Left kidney (tissue), 8 donors: Measurements from ENCODE around the gene ZNF593. TPM values are rescaled to one million over a fixed set of nuclear protein-coding genes. Genes with fewer than 3 reads are reported as not detected.
A peak's percentile ranks its signal among the peaks of the same experiment; 100 is the strongest.

Source experiments
- DNase-seq: peaks from one replicate; pipeline ENCODE4 v3.0.0-alpha.2; 2013
- long read RNA-seq, 8 donors: transcript quantifications; one replicate each; lab custom pipeline, GENCODE V29; 2026
- polyA plus RNA-seq: library from polyadenylated mRNA; unstranded; fragments of 120-200 nt; gene quantifications from one replicate; pipeline ENCODE4 v1.2.1, GENCODE V29; 2013; ENCODE audit not compliant: insufficient read length

ZNF593 gene
- polyA plus RNA-seq: 11.7 TPM
- long read RNA-seq, donor 1, transcript ZNF593-202 (3 exons, 675 nt): major isoform, 39 of 47 reads
- long read RNA-seq, donor 1, partial matches to known transcripts: 7 of 47 reads
- long read RNA-seq, donor 1, other reads (novel, unspliced or antisense): 0 of 47 reads
- long read RNA-seq, donor 2, transcript ZNF593-202 (3 exons, 675 nt): major isoform, 20 of 20 reads
- long read RNA-seq, donor 2, partial matches to known transcripts: 0 of 20 reads
- long read RNA-seq, donor 2, other reads (novel, unspliced or antisense): 0 of 20 reads
- long read RNA-seq, donor 3, transcript ZNF593-202 (3 exons, 675 nt): major isoform, 21 of 21 reads
- long read RNA-seq, donor 3, partial matches to known transcripts: 0 of 21 reads
- long read RNA-seq, donor 3, other reads (novel, unspliced or antisense): 0 of 21 reads
- long read RNA-seq, donor 4, partial matches to known transcripts: 0 of 4 reads
- long read RNA-seq, donor 4, other reads (novel, unspliced or antisense): 0 of 4 reads
- long read RNA-seq, donor 5, transcript ZNF593-202 (3 exons, 675 nt): major isoform, 59 of 60 reads
- long read RNA-seq, donor 5, partial matches to known transcripts: 0 of 60 reads
- long read RNA-seq, donor 5, other reads (novel, unspliced or antisense): 0 of 60 reads
- long read RNA-seq, donor 6, transcript ZNF593-202 (3 exons, 675 nt): major isoform, 44 of 50 reads
- long read RNA-seq, donor 6, partial matches to known transcripts: 5 of 50 reads
- long read RNA-seq, donor 6, other reads (novel, unspliced or antisense): 0 of 50 reads
- long read RNA-seq, donor 7, transcript ZNF593-202 (3 exons, 675 nt): major isoform, 25 of 25 reads
- long read RNA-seq, donor 7, partial matches to known transcripts: 0 of 25 reads
- long read RNA-seq, donor 7, other reads (novel, unspliced or antisense): 0 of 25 reads
- long read RNA-seq, donor 8, transcript ZNF593-202 (3 exons, 675 nt): major isoform, 14 of 15 reads
- long read RNA-seq, donor 8, partial matches to known transcripts: 0 of 15 reads
- long read RNA-seq, donor 8, other reads (novel, unspliced or antisense): 0 of 15 reads

DNA sequence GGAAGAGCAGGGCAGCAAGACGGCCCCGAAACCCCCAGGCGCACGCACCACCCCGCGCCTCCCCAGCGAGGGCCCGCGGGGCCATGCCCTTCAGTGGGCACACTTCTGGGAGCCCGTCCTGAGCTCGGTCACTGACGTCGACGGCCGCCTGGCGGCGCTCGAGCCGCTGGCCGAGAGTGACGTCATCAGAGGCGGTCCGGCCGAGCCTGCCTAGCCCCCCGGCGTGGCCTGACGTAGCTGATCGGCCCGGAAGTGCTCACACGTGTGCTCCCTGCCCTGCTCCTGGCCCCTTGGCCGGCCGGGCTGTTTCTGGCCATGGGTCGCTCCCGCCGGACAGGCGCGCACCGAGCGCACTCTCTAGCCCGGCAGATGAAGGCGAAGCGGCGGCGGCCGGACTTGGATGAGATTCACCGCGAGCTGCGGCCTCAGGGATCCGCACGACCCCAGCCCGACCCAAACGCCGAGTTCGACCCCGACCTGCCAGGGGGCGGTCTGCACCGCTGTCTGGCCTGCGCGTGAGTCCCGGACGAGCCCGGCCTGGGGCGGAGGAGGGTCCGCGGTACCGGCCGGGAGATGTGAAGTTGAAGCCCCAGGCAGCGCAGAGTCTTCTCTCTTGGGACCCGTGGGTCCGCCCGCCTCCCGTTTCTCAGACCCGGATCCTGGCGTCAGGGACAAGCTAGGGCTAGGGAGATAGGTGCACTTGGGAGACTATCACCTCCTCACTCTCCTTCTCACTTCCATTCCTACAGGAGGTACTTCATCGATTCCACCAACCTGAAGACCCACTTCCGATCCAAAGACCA, at the start of gene ZNF593:
TSS of gene ZNF593 (plus strand) at position 240 of the 803 bp plus-strand sequence. CDS start at position 316, 76 bp downstream.
- peak; percentile 85 for DNase-seq

DNA sequence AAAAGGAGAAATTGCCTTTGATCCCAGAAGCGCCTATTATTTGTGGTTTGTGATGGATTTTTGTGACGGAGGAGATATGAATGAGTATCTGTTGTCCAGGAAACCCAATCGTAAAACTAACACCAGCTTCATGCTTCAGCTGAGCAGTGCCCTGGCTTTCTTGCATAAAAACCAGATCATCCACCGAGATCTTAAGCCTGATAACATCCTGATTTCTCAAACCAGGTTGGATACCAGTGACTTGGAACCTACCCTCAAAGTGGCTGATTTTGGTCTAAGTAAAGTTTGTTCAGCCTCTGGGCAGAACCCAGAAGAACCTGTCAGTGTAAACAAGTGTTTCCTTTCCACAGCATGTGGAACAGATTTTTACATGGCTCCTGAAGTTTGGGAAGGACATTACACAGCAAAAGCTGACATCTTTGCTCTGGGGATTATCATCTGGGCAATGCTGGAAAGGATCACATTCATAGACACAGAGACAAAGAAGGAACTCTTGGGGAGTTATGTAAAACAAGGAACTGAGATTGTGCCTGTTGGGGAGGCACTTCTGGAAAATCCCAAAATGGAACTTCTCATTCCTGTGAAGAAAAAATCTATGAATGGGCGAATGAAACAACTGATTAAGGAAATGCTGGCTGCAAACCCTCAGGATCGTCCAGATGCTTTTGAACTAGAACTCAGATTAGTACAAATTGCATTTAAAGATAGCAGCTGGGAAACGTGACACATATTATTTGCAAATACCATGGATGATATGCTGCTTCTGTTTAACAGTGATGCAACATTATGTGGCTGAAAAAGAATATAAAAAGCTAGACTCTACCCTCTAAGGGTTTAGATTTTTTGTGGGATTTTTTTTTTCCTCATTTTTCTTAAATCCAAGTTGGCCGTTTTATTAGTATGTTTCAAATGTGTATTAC, 47.6 kb upstream of the ZNF593 start:
- DNase-seq: no peak

DNA sequence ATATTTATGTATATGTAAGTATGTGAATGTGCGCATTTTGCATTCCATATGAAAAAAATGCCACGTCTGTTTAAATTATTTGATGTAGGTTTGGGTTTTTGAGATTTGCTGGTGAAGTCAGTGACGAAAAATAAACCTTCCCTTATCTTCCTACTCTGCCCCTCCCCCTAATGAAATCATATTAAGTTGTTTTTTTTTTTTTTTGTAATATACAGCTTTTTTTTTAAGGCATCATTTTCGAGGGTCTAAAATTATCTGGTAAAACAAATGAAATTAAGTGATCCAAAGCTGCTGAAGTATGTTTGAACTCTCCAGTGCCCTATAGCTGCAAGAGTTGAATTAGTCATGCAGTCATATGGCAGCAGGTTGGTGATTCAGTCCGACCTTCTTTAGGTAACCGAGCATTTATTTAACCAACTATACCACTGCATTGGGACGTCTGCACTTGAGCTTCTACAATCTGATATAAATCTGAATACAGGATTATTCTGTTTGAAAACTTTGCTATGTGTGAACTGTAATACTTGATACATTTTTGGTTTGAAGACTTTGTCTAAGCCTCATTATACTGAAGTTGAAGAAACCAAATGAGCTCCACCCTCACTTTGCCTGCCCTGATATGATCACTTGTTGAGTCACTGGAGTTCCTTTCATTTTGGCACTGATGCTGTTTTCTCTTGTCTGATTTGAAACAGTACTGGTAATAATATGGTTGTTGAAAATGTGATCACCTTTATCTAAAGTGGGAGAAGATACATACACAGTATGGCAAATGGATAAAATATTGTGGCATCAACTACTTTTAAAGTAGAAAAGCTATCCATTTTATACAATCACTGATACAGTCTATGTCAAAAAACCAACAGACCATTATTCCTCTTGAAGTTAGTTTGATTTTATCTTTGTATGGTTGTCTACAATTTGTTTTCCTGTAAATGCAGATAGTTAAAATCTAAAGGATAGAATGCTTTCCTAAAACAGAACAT, 46.4 kb upstream of the ZNF593 start:
- no peak for DNase-seq

DNA sequence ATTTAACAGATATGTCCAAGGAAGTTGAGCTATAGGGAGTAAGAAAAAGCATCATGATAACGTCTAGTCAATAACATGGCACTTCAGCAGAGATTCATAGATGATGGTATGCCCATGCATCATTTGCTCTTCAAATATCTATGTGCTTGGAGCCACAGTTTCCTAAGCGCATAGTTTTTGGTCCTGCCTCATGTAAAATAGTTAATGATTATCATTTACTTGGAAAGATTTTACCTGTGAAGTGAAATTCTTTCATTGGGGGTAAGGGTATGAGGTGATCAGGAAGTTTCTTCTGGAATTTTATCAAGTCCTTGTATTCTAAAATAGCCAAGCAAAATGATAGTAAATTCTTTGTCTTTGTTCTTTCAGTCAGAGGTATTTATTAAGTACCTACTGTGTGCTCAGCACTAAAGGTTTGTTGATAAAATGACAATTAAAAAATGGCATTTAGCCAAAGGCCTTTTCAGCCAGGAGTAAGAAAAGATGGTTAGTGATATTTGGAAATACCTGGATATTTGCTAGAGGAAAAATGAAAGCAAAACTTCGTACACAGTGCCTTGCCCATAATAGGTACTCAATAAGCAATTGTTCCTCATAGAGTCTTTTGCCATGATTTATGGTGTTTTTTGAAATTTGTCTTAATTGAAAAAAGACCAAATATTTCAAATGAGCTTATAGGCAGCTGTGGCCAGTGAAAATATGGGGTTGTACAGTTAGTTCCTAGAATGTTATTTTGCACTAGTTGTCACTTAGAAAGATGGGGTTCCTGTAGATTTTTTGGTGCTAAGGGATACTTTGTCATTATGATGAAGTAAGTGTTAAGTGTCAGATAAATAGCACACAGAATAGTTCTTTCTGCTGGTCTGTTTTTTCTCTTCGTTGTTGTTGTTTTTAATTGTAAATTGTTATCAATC, 45.0 kb upstream of the ZNF593 start:
- DNase-seq: no peak

DNA sequence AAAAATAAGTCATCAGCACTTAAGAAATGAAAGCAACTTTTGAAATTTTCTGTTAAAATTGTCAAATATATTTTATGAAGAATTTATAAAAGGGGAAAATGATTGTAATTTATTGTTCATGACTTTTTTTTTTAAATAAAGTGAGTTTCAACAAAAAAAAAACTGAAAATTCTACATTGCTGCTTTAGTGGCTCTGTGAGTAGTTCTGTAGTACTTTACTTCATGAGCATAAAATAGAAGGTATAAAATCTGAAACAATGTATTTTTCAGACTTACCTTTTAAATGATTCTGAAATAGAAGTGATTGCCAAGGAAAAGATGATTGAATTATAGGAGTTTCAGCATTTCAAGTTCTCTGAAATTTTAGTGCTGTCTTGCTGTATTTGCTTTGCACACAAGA, 44.3 kb upstream of the ZNF593 start:
- DNase-seq: no peak

DNA sequence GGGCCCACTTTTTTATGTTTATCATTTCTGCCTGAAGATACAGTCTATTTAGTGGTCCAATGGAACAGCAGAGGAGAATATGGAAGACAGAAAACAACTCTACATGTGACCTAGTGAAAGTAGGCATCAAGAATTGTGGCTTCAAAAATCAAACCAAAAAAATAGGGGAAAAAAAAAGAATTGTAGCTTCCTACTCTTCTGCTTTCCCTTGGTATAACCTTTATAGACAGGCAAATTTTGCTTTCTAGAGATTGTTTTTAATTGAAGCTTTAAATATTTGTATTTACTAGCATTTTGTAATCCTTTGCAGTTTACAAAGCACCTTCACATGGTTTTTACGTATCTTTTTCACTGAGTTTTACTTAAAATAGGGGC, 43.8 kb upstream of the ZNF593 start:
- DNase-seq: no peak

DNA sequence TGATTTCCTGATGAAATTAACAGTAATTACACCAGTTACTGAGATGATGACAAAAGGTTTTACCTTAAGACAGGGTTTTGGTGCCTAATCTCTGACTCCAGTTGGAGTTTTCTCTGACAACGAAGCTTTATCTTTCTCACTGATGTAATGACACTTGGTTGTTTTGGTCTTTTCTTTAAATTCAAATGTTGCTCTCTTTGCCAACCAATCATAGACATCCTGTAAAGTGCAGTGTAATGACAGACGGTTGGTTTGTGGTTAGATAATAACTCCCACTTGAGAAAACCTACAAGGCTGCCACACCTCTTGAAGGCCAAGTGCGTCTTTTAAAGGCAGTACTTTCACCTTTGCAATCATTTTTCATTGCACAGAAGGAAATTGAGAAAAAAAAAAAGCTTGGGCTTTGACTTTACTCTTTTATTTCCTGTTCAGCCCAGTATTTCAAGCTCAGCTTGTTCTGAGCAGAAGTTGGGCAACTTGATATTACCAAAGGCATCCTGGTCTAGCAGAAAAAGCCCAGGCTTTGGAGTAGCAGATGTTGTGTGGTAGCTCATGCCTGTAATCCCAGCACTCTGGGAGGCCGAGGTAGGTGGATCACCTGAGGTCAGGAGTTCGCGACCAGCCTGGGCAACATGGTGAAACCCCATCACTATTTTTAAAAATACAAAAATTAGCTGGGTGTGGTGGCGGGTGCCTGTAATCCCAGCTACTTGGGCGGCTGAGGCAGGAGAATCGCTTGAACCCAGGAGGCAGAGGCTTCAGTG, 43.2 kb upstream of the ZNF593 start:
- no peak for DNase-seq

DNA sequence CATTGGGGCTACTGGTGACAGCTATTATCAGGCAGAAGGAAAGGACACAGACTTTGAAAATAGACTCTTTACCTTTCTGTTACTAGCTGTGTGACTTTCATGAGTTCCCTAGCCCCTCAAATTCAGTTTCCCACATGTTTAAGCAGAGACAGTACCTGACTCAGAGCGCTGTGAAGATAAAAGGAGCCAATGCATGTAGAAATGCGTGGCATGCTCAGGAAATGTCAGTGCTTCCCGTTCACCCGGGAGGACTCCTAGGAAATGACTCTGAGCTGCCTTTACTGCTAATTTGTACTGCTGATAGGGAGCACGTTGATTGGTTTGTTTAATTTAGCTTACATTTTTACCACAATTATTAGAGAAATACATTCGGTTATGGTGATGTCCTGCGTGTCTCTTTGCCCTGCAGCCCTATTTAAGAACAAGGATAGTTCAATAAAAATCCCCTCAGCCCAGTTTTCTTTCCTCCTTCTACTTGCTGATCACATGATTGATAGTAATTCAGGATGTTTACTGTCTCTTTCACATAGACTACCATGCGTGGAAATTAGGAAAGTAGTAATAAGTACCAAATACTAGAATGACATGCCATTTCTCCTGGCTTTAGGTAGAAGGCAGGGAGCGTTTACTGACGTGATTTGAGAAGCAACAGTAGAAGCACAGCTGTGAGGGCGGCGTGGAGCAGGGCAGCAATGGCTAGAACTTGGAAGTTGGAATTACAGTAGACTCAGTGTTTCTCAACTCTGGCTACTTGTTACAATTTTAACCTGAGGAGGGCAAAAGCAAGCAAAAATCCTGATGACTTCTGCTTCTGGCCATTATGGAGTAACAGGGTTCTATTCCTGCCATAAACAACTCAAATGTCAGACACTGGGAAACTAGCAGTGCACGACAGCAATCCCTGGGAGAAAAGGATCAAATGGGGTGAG, 42.2 kb upstream of the ZNF593 start:
- DNase-seq: no peak

DNA sequence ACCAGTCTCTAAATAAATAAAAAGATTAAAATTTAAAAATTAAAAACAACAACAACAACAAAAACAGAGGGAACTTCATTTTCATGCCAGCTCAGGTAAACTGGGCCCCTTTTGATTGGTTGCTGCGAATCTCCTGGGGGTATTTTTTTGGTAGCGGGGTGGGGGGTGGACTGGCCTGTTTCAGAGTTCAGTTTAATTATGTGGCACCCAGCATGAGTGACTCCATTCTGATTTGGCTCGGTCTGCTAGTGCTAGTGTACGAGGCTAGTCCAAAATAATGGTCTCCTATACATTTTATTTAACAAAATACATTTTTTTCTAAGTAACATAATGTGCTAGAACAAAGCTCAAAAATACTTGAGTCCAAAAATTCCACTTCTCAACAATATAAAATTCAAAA, 39.9 kb upstream of the ZNF593 start:
- DNase-seq: no peak

DNA sequence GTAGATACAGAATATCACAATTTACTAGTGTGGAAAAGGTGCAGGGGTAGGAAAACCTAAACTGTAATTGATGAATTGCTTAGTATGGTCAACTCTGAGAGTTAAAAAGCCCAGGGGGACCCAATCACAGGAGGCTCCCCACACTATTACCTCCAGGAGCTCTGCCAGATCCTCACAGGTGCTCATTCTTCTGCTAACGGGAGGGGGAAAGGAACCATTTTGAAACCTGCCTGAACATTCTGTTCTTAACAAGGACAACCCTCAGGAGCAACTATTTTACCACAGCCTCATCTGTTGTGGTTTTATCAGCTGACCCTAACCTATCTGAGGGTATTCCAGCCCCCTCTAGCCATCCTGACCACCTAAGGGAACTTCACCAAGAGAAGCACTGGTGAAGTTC, 39.0 kb upstream of the ZNF593 start:
- DNase-seq: no peak

DNA sequence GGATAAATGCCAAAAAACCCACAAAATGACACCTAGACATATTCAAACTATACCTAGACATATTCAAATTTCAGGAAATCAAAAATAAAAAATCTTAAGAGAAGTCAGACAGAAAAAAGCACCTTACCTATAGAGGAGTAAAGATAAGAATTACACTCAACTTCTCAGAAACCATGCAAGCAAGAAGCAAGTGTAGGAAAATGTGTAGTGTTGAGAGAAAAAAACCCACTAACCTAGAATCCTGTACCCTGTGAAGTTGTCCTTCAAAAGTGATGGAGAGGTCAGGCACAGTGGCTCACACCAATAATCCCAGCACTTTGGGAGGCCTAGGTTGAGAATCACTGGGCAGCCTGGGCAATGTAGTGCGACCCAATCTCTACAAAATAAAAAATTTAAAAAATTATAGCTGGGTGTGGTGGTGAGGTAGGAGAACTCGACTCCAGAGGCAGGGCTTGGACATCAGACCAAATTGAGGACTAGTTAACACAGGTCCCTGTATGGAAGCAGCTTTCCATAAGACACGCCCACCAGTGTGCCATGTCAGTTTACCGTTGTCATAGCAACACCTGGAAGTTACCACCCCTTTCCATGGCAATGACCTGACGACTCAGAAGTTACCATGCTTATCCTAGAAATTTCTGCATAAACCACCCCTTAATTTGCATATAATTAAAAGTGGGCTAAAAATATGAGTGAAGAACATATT, 37.4 kb upstream of the ZNF593 start:
- no peak for DNase-seq

DNA sequence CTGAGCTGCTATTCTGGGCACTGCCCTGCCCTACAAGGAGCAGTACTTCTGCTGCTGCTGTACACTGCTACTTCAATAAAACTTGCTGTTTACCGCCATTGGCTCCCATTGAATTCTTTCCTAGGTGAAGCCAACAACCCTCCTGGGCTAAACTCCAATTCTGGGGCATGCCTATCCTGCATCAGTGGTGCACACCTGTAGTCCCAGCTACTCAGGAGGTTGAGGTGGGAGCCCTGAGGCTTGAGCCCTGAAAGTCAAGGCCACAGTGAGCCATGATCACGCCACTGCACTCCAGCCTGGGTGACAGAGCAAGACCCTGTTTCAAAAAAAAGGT, 36.9 kb upstream of the ZNF593 start:
- DNase-seq: no peak

DNA sequence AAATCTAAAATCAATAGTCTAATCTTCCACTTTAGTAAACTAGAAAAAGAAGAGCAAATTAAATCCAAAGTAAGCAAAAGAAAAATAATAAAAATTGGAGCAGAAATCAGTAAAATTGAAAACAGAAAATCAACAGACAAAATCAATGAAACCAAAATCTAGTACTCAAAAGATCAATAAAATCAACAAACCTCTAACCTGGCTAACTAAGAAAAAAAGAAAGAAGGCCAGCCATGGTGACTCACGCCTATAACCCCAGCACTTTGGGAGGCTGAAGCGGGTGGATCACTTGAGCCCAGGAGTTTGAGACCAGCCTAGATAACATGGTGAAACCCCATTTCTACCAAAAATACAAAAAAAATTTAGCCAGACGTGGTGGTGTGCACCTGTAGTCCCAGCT, 35.2 kb upstream of the ZNF593 start:
- DNase-seq: no peak

DNA sequence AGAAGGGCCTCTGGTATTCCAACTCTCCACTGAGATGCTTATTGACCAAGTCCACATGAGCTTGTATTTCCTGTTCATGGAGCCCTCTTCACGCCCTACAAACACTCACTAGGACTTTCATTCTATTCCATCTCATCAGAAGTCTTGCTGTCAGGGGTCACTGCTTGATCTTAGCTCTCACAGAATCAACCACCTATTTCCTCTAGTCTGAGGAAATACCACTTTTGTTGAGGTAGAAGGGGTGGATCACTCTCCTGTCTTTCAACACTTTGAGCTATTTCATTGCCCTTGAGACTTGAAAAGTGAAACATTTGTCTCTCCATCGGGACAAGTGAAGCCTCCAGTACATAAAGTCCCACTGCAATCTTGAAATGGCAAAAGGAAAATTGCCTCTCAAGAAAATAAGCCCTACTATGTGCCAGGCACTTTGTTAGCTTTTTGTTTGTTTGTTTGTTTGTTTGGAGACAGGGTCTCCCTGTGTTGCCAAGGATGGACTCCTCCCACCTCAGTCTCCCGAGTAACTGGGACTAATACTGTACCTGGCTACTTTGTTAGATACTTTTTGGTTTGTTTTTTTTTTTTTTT, 30.6 kb upstream of the ZNF593 start:
- DNase-seq: no peak

DNA sequence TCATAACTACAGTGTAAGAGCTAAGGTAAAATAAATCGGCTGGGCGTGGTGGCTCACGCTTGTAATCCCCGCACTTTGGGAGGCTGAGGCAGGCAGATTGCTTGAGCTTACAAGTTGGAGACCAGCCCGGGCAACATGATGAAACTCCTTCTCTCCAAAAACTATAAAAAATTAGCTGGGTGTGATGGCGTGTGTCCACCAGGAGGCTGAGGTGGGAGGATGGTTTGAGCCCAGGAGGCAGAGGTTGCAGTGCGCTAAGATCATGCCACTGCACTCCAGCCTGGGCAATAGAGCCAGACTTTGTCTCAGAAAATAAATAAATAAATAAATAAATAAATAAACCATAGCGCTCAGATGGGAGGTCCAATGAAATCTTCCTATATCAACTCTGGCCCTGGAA, 27.5 kb upstream of the ZNF593 start:
- DNase-seq: no peak
